ENCODE data around the gene MTTP. TPM values are rescaled to one million over a fixed set of nuclear protein-coding genes. Genes with fewer than 3 reads are reported as not detected.

MTTP gene
- total and polyA plus RNA-seq, 2 experiments from 2014 or later = 0.08 to 0.14 TPM

DNA sequence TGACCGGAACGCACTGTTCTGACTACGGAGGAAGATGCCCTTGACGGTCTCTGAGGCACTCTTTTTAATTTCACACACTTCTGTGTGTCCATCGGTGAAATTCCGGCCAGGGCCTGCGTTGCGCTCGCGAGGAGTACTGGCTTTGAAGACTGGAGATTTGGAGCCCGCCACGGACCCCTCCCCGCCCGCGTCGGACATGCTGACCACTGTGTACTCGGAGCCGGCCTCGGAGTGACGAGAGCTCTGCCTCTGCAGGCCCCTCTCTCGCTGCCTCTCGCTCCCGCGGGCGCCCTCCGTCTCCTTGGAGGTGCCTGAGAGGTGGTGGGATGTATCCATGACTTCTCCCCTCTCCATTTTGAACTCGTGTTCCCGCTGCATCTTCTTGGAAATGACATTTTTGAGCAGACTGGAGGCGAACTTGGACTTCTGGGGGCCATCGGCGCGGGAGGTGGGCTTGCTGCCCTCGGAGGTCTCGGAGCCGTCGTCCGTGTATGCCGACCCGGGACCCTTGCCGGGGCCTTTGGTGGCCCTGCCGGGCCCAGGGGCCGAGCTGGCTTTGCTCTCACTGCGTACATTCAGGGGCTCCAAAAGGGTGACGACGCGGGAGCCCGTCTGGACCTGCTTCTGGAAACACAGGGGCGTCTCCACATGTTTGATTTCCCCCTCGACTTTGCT is 77.3 kb downstream of the MTTP start:
- Histone ChIP-seq H3K4me3 (no peak overlapping the region), H3K27me3 (ENCODE audit: insufficient read depth) (no peaks in the 10 kb centered on the region), H4K20me1 (replicated peaks; ENCODE audit: insufficient read depth) (no peaks in the 10 kb centered on the region), H3K9me2 (ENCODE audit: insufficient read depth) (no peaks in the 10 kb centered on the region), H3K4me1 (ENCODE audit: insufficient read depth) (no peaks in the 10 kb centered on the region), H3F3A (replicated peaks; ENCODE audit: low read depth) (no peaks in the 10 kb centered on the region), H3K27ac (ENCODE audit: low read depth) (no peak overlapping the region), H2AFZ (no peak overlapping the region), H3K4me2 (no peak overlapping the region), H3K36me3 (ENCODE audit: insufficient read depth) (no peaks in the 10 kb centered on the region), H3K79me2 (replicated peaks; ENCODE audit: insufficient read depth) (no peaks in the 10 kb centered on the region)
- H3K36me3 Mint-ChIP-seq (ENCODE audit: low read depth) = no peaks in the 10 kb centered on the region
- peaks cover 3% of the 10 kb centered on the region for H3K4me1 Mint-ChIP-seq
- peaks cover 17% of the 10 kb centered on the region for H3K27me3 Mint-ChIP-seq (ENCODE audit: insufficient read depth, low read depth, poor library complexity)
- no peaks in the 10 kb centered on the region for H3K9me3 Mint-ChIP-seq
- DNase-seq (ENCODE audit: low spot score) = no peak
- H3K4me3 Mint-ChIP-seq = no peak overlapping the region
- no peak for TF ChIP-seq NANOG (IDR thresholded peaks at IDR 0.05; ENCODE audit: borderline replicate concordance)
- no peak for TF ChIP-seq POLR2AphosphoS5 (IDR thresholded peaks at IDR 0.05; ENCODE audit: low read depth)
- TF ChIP-seq, protein P1, sequence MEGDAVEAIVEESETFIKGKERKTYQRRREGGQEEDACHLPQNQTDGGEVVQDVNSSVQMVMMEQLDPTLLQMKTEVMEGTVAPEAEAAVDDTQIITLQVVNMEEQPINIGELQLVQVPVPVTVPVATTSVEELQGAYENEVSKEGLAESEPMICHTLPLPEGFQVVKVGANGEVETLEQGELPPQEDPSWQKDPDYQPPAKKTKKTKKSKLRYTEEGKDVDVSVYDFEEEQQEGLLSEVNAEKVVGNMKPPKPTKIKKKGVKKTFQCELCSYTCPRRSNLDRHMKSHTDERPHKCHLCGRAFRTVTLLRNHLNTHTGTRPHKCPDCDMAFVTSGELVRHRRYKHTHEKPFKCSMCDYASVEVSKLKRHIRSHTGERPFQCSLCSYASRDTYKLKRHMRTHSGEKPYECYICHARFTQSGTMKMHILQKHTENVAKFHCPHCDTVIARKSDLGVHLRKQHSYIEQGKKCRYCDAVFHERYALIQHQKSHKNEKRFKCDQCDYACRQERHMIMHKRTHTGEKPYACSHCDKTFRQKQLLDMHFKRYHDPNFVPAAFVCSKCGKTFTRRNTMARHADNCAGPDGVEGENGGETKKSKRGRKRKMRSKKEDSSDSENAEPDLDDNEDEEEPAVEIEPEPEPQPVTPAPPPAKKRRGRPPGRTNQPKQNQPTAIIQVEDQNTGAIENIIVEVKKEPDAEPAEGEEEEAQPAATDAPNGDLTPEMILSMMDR (conservative IDR thresholded peaks at IDR 0.05; ENCODE audit: low read depth in 2 of 2) = no peak
- no peak for TF ChIP-seq ZNF331 (CRISPR knock-in tag; IDR thresholded peaks at IDR 0.05; ENCODE audit: low read depth)
- TF ChIP-seq REST (IDR thresholded peaks at IDR 0.05; ENCODE audit: unreplicated experiment) = no peak
- TF ChIP-seq CREB1 (CRISPR knock-in tag; IDR thresholded peaks at IDR 0.05; ENCODE audit: low read depth) = no peak
- TF ChIP-seq EZH2phosphoT487 (IDR thresholded peaks at IDR 0.05; ENCODE audit: unreplicated experiment) = no peak
- TF ChIP-seq EZH2 (IDR thresholded peaks at IDR 0.05; ENCODE audit: low read depth, unreplicated experiment) = no peak
- no peak for TF ChIP-seq ZNF114 (CRISPR knock-in tag; IDR thresholded peaks at IDR 0.05)
- TF ChIP-seq JUNB (IDR thresholded peaks at IDR 0.05; ENCODE audit: unreplicated experiment) = no peak
- TF ChIP-seq ETS1 (IDR thresholded peaks at IDR 0.05) = no peak
- TF ChIP-seq STAT1 (IDR thresholded peaks at IDR 0.05; ENCODE audit: unreplicated experiment) = no peak
- TF ChIP-seq ZNF462 (CRISPR knock-in tag; IDR thresholded peaks at IDR 0.05) = no peak
- H3K27ac Mint-ChIP-seq = no peak overlapping the region
- no peak for ATAC-seq
